Uterus (tissue), 2 donors: ENCODE results near the gene FGFRL1.

Experiments
- POLR2A ChIP-seq, 2 donors: fragments of 450-650 bp; IDR thresholded peaks; one replicate each; pipeline ENCODE4 v1.6.1; 2016; ENCODE audit warnings: antibody characterized with exemption in 2 of 2, mild to moderate bottlenecking in 1 of 2, moderate library complexity in 1 of 2
- TF ChIP-seq, protein P1 (sequence below), 4 experiments: fragments of 200-600 bp in 2 of 4; fragments of 450-650 bp in 2 of 4; sonication (generic) in 2 of 4; IDR thresholded peaks; one replicate each; pipeline ENCODE4 v1.5.1; 2016 to 2019; ENCODE audit warnings: antibody characterized with exemption in 4 of 4, mild to moderate bottlenecking in 2 of 4, moderate library complexity in 1 of 4

DNA sequence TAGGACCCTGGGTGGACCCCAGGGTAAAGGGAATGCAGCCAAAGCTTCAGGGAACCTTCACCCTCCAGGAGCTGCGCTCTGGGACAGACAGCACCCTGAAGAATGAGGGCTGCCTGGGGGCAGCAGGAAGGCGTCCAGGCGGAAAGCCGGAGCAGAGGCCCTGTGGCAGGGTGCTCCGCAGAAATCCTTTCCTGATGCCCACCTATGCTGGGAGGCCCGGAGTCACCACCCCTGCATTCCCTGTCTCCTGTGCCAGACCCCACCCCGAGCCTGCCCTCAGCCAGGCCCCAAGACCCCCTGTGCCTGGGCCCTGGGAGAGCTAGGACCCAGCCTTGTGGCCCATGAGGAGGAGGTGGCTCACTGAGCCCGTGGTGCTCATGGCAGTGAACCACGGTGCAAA is 36.8 kb upstream of the FGFRL1 start:
- TF ChIP-seq, protein P1, sequence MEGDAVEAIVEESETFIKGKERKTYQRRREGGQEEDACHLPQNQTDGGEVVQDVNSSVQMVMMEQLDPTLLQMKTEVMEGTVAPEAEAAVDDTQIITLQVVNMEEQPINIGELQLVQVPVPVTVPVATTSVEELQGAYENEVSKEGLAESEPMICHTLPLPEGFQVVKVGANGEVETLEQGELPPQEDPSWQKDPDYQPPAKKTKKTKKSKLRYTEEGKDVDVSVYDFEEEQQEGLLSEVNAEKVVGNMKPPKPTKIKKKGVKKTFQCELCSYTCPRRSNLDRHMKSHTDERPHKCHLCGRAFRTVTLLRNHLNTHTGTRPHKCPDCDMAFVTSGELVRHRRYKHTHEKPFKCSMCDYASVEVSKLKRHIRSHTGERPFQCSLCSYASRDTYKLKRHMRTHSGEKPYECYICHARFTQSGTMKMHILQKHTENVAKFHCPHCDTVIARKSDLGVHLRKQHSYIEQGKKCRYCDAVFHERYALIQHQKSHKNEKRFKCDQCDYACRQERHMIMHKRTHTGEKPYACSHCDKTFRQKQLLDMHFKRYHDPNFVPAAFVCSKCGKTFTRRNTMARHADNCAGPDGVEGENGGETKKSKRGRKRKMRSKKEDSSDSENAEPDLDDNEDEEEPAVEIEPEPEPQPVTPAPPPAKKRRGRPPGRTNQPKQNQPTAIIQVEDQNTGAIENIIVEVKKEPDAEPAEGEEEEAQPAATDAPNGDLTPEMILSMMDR (IDR thresholded peaks at IDR 0.05), result no peak
- no peak for TF ChIP-seq POLR2A (IDR thresholded peaks at IDR 0.05)
